ENCODE measurements around the gene PCNX3.
"Not testable (repeated sequence)": the region's sequence is repeated elsewhere in the genome, so short reads cannot be mapped to it uniquely, and the experiment has no call there.

PCNX3 gene

GRCh38 chr11:65662247-65662798 is 46.7 kb downstream of the PCNX3 start:
- H3K4me3 ChIP-seq (ENCODE audit: low read depth, low read length) = peak overlapping the region; percentile 95

GRCh38 chr11:65662799-65663638 is 47.4 kb downstream of the PCNX3 start, which contains the start of gene RELA:
Gene RELA, minus strand, starts transcription at chr11:65662916. Its CDS starts 84 bp downstream, at chr11:65662832.
- Histone ChIP-seq H3K9me3 (ENCODE audit: control insufficient read depth, insufficient read depth, low read depth, low read length) (no peaks in the 10 kb centered on the region), H3K27me3 (ENCODE audit: control insufficient read depth, insufficient read depth, low read length) (no peaks in the 10 kb centered on the region), H3K36me3 (ENCODE audit: control insufficient read depth, insufficient read depth, low read length) (peaks cover 34% of the 10 kb centered on the region), H3K4me3 (ENCODE audit: low read depth, low read length) (peak within 1 kb of the TSS; percentile 95), H3K9ac (ENCODE audit: low read length) (peak within 1 kb of the TSS; percentile 95), H3K27ac (ENCODE audit: low read depth, low read length) (peak within 1 kb of the TSS; percentile 93), H3K4me1 (ENCODE audit: control insufficient read depth, insufficient read depth, low read length) (0 out of 2 replicates have a peak, but pooled peaks cover 4% of the 10 kb centered on the region)

More at GRCh38 chr11:65662247-65662798, 46.7 kb downstream of the PCNX3 start:
- H3K27ac ChIP-seq (ENCODE audit: low read depth, low read length) = peak overlapping the region; percentile 82; the same call in 1 of the 2 replicates
- H3K4me1 ChIP-seq (ENCODE audit: control insufficient read depth, insufficient read depth, low read length) = 0 out of 2 replicates have a peak, but pooled peaks cover 4% of the 10 kb centered on the region
- H3K9ac ChIP-seq (ENCODE audit: low read length) = peak overlapping the region; percentile 65
- H3K27me3 ChIP-seq (ENCODE audit: control insufficient read depth, insufficient read depth, low read length) = no peaks in the 10 kb centered on the region
- H3K36me3 ChIP-seq (ENCODE audit: control insufficient read depth, insufficient read depth, low read length) = peaks cover 41% of the 10 kb centered on the region
- no peaks in the 10 kb centered on the region for H3K9me3 ChIP-seq (ENCODE audit: control insufficient read depth, insufficient read depth, low read depth, low read length)

GRCh38 chr11:65663639-65664200 is 48.1 kb downstream of the PCNX3 start:
- Histone ChIP-seq H3K36me3 (ENCODE audit: control insufficient read depth, insufficient read depth, low read length) (peaks cover 27% of the 10 kb centered on the region), H3K27me3 (ENCODE audit: control insufficient read depth, insufficient read depth, low read length) (no peaks in the 10 kb centered on the region), H3K9me3 (ENCODE audit: control insufficient read depth, insufficient read depth, low read depth, low read length) (no peaks in the 10 kb centered on the region), H3K9ac (ENCODE audit: low read length) (peak overlapping the region; percentile 95), H3K4me1 (ENCODE audit: control insufficient read depth, insufficient read depth, low read length) (0 out of 2 replicates have a peak, but pooled peaks cover 4% of the 10 kb centered on the region), H3K27ac (ENCODE audit: low read depth, low read length) (peak overlapping the region; percentile 93), H3K4me3 (ENCODE audit: low read depth, low read length) (peak overlapping the region; percentile 95)

GRCh38 chr11:65672180-65672860 is 56.7 kb downstream of the PCNX3 start:
- Histone ChIP-seq H3K4me1 (ENCODE audit: control insufficient read depth, insufficient read depth, low read length) (no peaks in the 10 kb centered on the region), H3K9ac (ENCODE audit: low read length) (no peak overlapping the region), H3K9me3 (ENCODE audit: control insufficient read depth, insufficient read depth, low read depth, low read length) (no peaks in the 10 kb centered on the region)

GRCh38 chr11:65672982-65673381 is 57.4 kb downstream of the PCNX3 start:
- H3K27me3 ChIP-seq (ENCODE audit: control insufficient read depth, insufficient read depth, low read length) = no peaks in the 10 kb centered on the region
- H3K36me3 ChIP-seq (ENCODE audit: control insufficient read depth, insufficient read depth, low read length) = no peaks in the 10 kb centered on the region
- H3K4me3 ChIP-seq (ENCODE audit: low read depth, low read length) = no peak overlapping the region

More at GRCh38 chr11:65672180-65672860, 56.7 kb downstream of the PCNX3 start:
- Histone ChIP-seq H3K27me3 (ENCODE audit: control insufficient read depth, insufficient read depth, low read length) (no peaks in the 10 kb centered on the region), H3K36me3 (ENCODE audit: control insufficient read depth, insufficient read depth, low read length) (no peaks in the 10 kb centered on the region), H3K4me3 (ENCODE audit: low read depth, low read length) (no peak overlapping the region), H3K27ac (ENCODE audit: low read depth, low read length) (no peak overlapping the region)

GRCh38 chr11:65680192-65680743 is 64.7 kb downstream of the PCNX3 start:
- H3K9me3 ChIP-seq (ENCODE audit: control insufficient read depth, insufficient read depth, low read depth, low read length) = no peaks in the 10 kb centered on the region
- H3K9ac ChIP-seq (ENCODE audit: low read length) = no peak overlapping the region
- no peaks in the 10 kb centered on the region for H3K4me1 ChIP-seq (ENCODE audit: control insufficient read depth, insufficient read depth, low read length)
- H3K27ac ChIP-seq (ENCODE audit: low read depth, low read length) = no peak overlapping the region
- H3K27me3 ChIP-seq (ENCODE audit: control insufficient read depth, insufficient read depth, low read length) = no peaks in the 10 kb centered on the region; the same call in 1 of the 2 replicates
- H3K36me3 ChIP-seq (ENCODE audit: control insufficient read depth, insufficient read depth, low read length) = no peaks in the 10 kb centered on the region
- no peak overlapping the region for H3K4me3 ChIP-seq (ENCODE audit: low read depth, low read length)

More at GRCh38 chr11:65672982-65673381, 57.4 kb downstream of the PCNX3 start:
- H3K4me1 ChIP-seq (ENCODE audit: control insufficient read depth, insufficient read depth, low read length) = no peaks in the 10 kb centered on the region
- no peaks in the 10 kb centered on the region for H3K9me3 ChIP-seq (ENCODE audit: control insufficient read depth, insufficient read depth, low read depth, low read length)
- no peak overlapping the region for H3K27ac ChIP-seq (ENCODE audit: low read depth, low read length)
- no peak overlapping the region for H3K9ac ChIP-seq (ENCODE audit: low read length)

GRCh38 chr11:65683480-65683879 is 67.9 kb downstream of the PCNX3 start:
- not testable (repeated sequence) for H3K9ac ChIP-seq (ENCODE audit: low read length)

GRCh38 chr11:65685981-65686380 is 70.4 kb downstream of the PCNX3 start:
- Histone ChIP-seq H3K4me3 (ENCODE audit: low read depth, low read length) (no peak overlapping the region), H3K27me3 (ENCODE audit: control insufficient read depth, insufficient read depth, low read length) (no peaks in the 10 kb centered on the region; the same call in 1 of the 2 replicates), H3K9ac (ENCODE audit: low read length) (no peak overlapping the region), H3K9me3 (ENCODE audit: control insufficient read depth, insufficient read depth, low read depth, low read length) (no peaks in the 10 kb centered on the region), H3K36me3 (ENCODE audit: control insufficient read depth, insufficient read depth, low read length) (no peaks in the 10 kb centered on the region), H3K27ac (ENCODE audit: low read depth, low read length) (no peak overlapping the region), H3K4me1 (ENCODE audit: control insufficient read depth, insufficient read depth, low read length) (no peaks in the 10 kb centered on the region)

More at GRCh38 chr11:65683480-65683879, 67.9 kb downstream of the PCNX3 start:
- not testable (repeated sequence) for H3K27ac ChIP-seq (ENCODE audit: low read depth, low read length); H3K9me3 ChIP-seq (ENCODE audit: control insufficient read depth, insufficient read depth, low read depth, low read length); H3K4me3 ChIP-seq (ENCODE audit: low read depth, low read length); H3K4me1 ChIP-seq (ENCODE audit: control insufficient read depth, insufficient read depth, low read length); H3K36me3 ChIP-seq (ENCODE audit: control insufficient read depth, insufficient read depth, low read length); H3K27me3 ChIP-seq (ENCODE audit: control insufficient read depth, insufficient read depth, low read length)

Data from HUES6 (cell line).